Effector memory CD8-positive, alpha-beta T cell (primary cell): Measurements from ENCODE around the gene ROR2.
A peak's percentile ranks its signal among the peaks of the same experiment; 100 is the strongest.

Experiments used
- ATAC-seq: fragments of 150-1000 bp; cut with Tn5 transposase; replicated peaks from 2 replicates; pipeline ENCODE4 v1.10.0; 2021; ENCODE audit warnings: mild to moderate bottlenecking, moderate library complexity
- DNase-seq, 3 experiments: peaks; one replicate each; pipeline ENCODE4 v3.0.0; 2021
- H3K27ac Mint-ChIP-seq, 2 donors: one replicate each; pipeline ENCODE4 v1.8.0; 2022; ENCODE audit warnings: mild to moderate bottlenecking in 2 of 2, mixed read lengths in 2 of 2, moderate library complexity in 2 of 2
- H3K27me3 Mint-ChIP-seq, 2 donors: one replicate each; pipeline ENCODE4 v1.8.0; 2022; ENCODE audit warnings: mixed read lengths in 2 of 2
- H3K36me3 Mint-ChIP-seq: one replicate; pipeline ENCODE4 v1.8.0; 2022; ENCODE audit warnings: mild to moderate bottlenecking, moderate library complexity, mixed read lengths; ENCODE audit not compliant: insufficient read depth
- H3K4me1 Mint-ChIP-seq, 2 donors: one replicate each; pipeline ENCODE4 v1.8.0; 2022; ENCODE audit warnings: low read depth in 2 of 2, mixed read lengths in 2 of 2
- H3K4me3 Mint-ChIP-seq, 2 donors: one replicate each; pipeline ENCODE4 v1.8.0; 2022; ENCODE audit warnings: mild to moderate bottlenecking in 2 of 2, mixed read lengths in 2 of 2, moderate library complexity in 2 of 2
- H3K9me3 Mint-ChIP-seq, 2 donors: one replicate each; pipeline ENCODE4 v1.8.0; 2022; ENCODE audit warnings: mixed read lengths in 2 of 2

Gene ROR2

DNA sequence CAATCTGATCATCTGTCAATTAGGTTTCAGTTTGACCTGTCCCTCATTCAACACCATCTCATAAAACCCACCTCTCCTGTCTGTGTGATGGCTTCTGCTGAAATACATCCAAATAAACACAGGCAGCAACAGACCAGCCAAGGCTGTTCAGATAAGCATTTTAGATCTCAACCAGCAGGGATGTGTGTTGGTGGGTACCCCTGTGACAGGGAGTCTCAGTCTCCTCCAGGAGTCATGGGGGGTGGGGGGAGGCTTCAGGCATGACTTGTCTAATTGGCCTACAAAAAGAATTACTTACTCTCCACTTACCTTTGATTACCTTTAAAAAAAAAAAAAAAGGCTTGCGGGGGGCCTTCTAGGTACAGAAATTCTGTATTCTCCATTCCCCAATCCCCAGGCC lies 65.9 kb downstream of the ROR2 start:
- Mint-ChIP-seq H3K9me3 (no peaks in the 10 kb centered on the region), H3K4me1 (peaks cover 0 to 5% of the 10 kb centered on the region in 2 donors), H3K36me3 (no peaks in the 10 kb centered on the region), H3K27ac (no peak overlapping the region), H3K4me3 (no peak overlapping the region), H3K27me3 (peaks cover 15 to 20% of the 10 kb centered on the region in 2 donors)
- DNase-seq (no peak), ATAC-seq (no peak)

- H3K27ac Mint-ChIP-seq, result no peak overlapping the region
Observed at GRCh38 chr9:91883503-91883902, 66.5 kb downstream of the ROR2 start.

GRCh38 chr9:91882627-91883026 lies 67.4 kb downstream of the ROR2 start:
- Mint-ChIP-seq H3K4me1 (peaks cover 0 to 2% of the 10 kb centered on the region in 2 donors), H3K4me3 (no peak overlapping the region), H3K27ac (no peak overlapping the region), H3K36me3 (no peaks in the 10 kb centered on the region), H3K27me3 (peaks cover 0 to 6% of the 10 kb centered on the region in 2 donors), H3K9me3 (no peaks in the 10 kb centered on the region)
- ATAC-seq (no peak), DNase-seq (no peak)

More at GRCh38 chr9:91883503-91883902, 66.5 kb downstream of the ROR2 start:
- Mint-ChIP-seq H3K4me3 (no peak overlapping the region), H3K27me3 (peaks cover 8 to 14% of the 10 kb centered on the region in 2 donors), H3K36me3 (no peaks in the 10 kb centered on the region), H3K9me3 (no peaks in the 10 kb centered on the region), H3K4me1 (peaks cover 0 to 5% of the 10 kb centered on the region in 2 donors)
- no peak for ATAC-seq
- DNase-seq, result no peak

DNA sequence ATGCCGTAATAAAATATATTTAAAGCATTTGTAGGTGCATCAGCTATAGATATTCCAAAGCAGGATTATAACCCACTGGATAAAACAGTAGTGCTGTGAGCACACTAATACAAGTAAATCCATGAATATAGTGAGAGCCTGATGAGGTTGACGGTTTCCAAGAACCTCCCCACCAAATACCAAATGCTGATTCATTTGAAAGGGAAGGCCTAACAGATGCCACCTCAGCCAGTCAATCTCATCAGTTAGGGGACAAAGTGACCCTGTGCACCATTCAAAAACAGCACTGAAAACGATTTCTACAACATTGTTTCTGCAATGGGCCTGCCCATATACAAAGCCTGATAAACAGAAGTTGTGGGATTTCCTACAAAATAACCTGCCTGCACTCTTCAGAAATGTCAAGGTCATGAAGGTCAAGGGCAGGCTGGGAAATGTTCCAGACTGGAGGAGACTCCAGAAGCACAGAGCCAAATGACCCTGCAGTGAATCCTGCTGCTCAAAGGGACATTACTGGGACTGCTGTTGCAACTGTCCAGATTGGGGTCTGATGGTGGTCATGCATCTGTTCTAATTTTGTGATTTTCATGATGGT lies 69.6 kb downstream of the ROR2 start:
- ATAC-seq, result no peak
- Mint-ChIP-seq H3K4me3 (no peak overlapping the region), H3K9me3 (no peaks in the 10 kb centered on the region), H3K36me3 (no peaks in the 10 kb centered on the region), H3K27me3 (peaks cover 0 to 9% of the 10 kb centered on the region in 2 donors), H3K4me1 (peaks cover 0 to 2% of the 10 kb centered on the region in 2 donors), H3K27ac (no peak overlapping the region)
- no peak for DNase-seq

DNA sequence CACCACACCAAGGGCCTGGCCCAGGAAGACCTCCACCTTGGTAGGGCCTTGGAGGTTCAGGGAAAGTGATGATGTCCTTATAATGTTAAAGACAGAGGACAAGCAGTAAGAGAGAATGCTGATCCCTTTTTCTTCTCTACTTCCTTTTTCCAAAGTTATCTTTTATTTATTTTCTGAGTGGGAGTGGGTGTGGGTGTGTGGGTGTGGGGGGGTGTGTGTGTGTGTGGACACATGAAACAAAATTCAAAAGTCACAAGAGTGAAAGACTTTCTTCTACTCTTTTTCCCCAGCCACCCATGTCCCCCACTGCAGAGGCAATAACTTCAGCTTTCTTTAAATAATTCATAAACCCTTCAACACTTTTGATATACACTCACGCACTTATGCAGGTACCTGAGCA lies 70.8 kb downstream of the ROR2 start:
- no peaks in the 10 kb centered on the region for H3K9me3 Mint-ChIP-seq
- H3K4me3 Mint-ChIP-seq, result no peak overlapping the region
- DNase-seq (no peak), ATAC-seq (no peak)
- H3K4me1 Mint-ChIP-seq, result peaks cover 0 to 2% of the 10 kb centered on the region in 2 donors
- peaks cover 0 to 13% of the 10 kb centered on the region in 2 donors for H3K27me3 Mint-ChIP-seq
- H3K27ac Mint-ChIP-seq, result no peak overlapping the region
- H3K36me3 Mint-ChIP-seq, result no peaks in the 10 kb centered on the region

DNA sequence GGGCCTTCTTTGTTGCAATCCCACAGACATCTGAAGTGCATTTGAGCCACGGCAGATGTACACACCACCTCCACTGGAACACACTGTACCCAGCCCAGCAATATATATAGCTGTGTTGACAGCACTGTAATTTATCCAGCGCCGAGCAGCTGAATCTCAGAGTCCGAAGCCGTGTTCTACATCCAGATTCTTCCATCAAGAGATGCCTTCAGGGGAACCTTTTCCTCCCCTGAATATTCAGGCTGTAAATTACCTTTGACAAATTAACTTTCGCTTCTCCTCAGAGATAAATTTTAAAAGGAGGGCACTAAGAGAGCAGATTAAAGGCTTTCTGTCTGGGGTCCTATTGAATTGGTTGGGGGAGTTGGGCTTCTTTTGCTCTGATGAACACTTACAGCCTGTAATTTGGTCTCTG lies 76.4 kb downstream of the ROR2 start:
- Mint-ChIP-seq H3K9me3 (no peaks in the 10 kb centered on the region), H3K4me1 (peaks cover 0 to 2% of the 10 kb centered on the region in 2 donors), H3K4me3 (no peak overlapping the region), H3K36me3 (no peaks in the 10 kb centered on the region), H3K27ac (no peak overlapping the region), H3K27me3 (peaks cover 9 to 21% of the 10 kb centered on the region in 2 donors)
- DNase-seq, result no peak
- no peak for ATAC-seq

- H3K4me3 Mint-ChIP-seq, result no peak overlapping the region
- no peaks in the 10 kb centered on the region for H3K9me3 Mint-ChIP-seq
- peaks cover 3% of the 10 kb centered on the region for H3K36me3 Mint-ChIP-seq
- ATAC-seq, result no peak
- peak overlapping the region in 1 of 2 donors; percentile 11 for H3K27ac Mint-ChIP-seq
- H3K27me3 Mint-ChIP-seq, result peaks cover 29 to 33% of the 10 kb centered on the region in 2 donors
- peaks cover 0 to 6% of the 10 kb centered on the region in 2 donors for H3K4me1 Mint-ChIP-seq
- no peak for DNase-seq
Observed at GRCh38 chr9:91868732-91869391, 81.2 kb downstream of the ROR2 start.

DNA sequence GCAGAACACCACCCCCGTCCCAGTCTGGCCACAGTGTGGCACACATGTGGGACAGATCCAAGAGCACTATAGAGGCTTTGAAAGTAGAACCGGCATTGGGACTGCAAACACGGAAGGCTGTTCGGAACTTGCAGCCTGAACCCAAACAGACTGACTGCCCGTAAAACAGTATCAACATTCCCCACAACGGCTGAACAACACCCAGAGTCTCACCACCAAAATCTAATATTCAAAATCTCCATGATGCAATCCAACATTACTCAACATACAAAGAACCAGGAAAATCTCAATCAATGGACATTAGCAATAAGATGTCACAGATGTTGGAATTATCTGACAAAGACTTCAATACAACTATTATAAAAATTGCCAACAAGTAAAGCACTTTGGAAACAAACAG lies 82.3 kb downstream of the ROR2 start:
- peaks cover 3% of the 10 kb centered on the region for H3K36me3 Mint-ChIP-seq
- ATAC-seq (no peak), DNase-seq (no peak)
- H3K4me3 Mint-ChIP-seq, result no peak overlapping the region
- no peak overlapping the region for H3K27ac Mint-ChIP-seq
- no peaks in the 10 kb centered on the region for H3K9me3 Mint-ChIP-seq
- H3K4me1 Mint-ChIP-seq, result peaks cover 0 to 6% of the 10 kb centered on the region in 2 donors
- peaks cover 33 to 36% of the 10 kb centered on the region in 2 donors for H3K27me3 Mint-ChIP-seq

- Mint-ChIP-seq H3K4me1 (peaks cover 0 to 7% of the 10 kb centered on the region in 2 donors), H3K27me3 (peaks cover 24 to 38% of the 10 kb centered on the region in 2 donors), H3K9me3 (no peaks in the 10 kb centered on the region), H3K36me3 (peaks cover 3% of the 10 kb centered on the region), H3K27ac (peak overlapping the region in 1 of 2 donors; percentile 27), H3K4me3 (no peak overlapping the region)
- ATAC-seq (no peak), DNase-seq (no peak)
Observed at GRCh38 chr9:91865041-91865440, 85.0 kb downstream of the ROR2 start.

DNA sequence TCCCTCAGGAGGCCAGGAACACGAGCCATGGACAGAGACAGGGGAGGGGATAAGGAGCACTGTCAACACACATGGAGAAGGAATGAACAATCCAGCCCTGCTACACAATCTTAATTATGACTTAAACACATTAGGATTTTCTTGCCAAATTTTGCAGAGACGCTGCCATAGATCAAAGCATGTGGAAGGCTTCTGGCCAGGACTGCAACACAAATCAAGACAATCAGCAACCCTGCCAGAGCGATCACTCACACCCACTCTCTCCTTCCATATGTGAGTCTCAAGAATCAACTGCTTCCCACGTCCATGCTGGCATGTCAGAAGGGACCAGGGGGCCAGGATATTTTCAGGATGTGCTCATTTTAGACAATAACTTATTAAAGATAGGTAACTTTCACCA lies 85.6 kb downstream of the ROR2 start:
- no peak overlapping the region for H3K4me3 Mint-ChIP-seq
- ATAC-seq (no peak), DNase-seq (no peak)
- H3K27me3 Mint-ChIP-seq, result peaks cover 24 to 36% of the 10 kb centered on the region in 2 donors
- H3K9me3 Mint-ChIP-seq, result no peaks in the 10 kb centered on the region
- no peak overlapping the region for H3K27ac Mint-ChIP-seq
- peaks cover 0 to 7% of the 10 kb centered on the region in 2 donors for H3K4me1 Mint-ChIP-seq
- H3K36me3 Mint-ChIP-seq, result peaks cover 3% of the 10 kb centered on the region

DNA sequence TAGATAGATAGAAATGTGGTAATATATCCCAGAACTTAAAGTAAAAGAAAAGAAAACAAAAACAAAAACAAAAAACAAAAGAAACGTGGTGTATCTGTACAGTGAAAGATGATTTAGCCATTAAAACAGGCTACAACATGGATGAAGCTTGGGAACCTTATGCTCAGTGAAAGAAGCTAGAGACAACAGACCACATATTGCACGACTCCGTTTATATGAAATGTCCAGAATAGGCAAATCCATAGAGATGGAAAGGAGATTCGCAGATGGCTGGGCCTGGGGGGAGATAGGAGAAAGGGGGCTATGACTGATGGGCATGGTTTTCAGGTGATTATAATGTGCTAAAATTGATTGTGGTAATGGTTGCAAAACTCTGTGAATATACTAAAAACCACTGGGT lies 86.6 kb downstream of the ROR2 start:
- Mint-ChIP-seq H3K27ac (no peak overlapping the region), H3K4me3 (no peak overlapping the region), H3K36me3 (peaks cover 3% of the 10 kb centered on the region), H3K27me3 (peaks cover 24 to 28% of the 10 kb centered on the region in 2 donors), H3K9me3 (no peaks in the 10 kb centered on the region), H3K4me1 (peaks cover 0 to 7% of the 10 kb centered on the region in 2 donors)
- ATAC-seq (no peak), DNase-seq (no peak)

DNA sequence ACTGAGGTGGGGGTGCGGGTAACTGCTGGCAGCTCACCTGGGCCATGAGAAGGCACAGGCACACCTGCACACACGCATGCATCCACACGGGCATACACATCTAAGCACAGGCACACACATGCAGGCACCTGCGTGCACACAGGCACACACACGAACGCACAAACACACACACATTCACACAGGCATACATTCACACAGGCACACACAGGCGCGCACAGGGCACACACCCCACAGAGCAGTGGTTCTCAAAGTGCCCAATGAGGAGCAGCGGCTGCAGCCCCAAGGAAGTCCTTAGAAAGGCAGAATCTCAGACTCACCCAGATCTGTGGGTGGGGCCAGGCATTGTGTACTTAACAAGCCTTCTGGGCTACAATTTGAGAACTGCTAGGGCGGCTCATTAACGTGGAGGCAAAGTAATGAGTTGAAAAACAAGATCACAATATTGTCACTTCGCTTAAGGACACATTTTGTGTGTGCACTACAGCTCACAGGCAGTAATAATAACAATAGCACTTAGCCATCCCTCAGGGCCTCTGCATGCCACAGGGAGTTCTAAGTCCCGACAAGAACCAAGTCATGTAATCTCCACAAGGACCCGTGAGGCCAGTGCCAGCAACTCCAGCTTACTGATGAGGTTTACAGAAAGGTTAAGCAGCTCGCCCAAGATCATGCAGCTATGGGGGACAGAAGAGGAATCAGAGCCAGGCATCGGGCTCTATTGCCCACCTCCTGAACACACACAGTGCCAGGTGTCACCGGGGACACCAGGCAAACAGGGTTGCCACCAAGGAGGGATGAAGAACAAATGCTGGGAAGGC lies 91.6 kb downstream of the ROR2 start:
- Mint-ChIP-seq H3K27ac (no peak overlapping the region), H3K36me3 (peaks cover 3% of the 10 kb centered on the region)

DNA sequence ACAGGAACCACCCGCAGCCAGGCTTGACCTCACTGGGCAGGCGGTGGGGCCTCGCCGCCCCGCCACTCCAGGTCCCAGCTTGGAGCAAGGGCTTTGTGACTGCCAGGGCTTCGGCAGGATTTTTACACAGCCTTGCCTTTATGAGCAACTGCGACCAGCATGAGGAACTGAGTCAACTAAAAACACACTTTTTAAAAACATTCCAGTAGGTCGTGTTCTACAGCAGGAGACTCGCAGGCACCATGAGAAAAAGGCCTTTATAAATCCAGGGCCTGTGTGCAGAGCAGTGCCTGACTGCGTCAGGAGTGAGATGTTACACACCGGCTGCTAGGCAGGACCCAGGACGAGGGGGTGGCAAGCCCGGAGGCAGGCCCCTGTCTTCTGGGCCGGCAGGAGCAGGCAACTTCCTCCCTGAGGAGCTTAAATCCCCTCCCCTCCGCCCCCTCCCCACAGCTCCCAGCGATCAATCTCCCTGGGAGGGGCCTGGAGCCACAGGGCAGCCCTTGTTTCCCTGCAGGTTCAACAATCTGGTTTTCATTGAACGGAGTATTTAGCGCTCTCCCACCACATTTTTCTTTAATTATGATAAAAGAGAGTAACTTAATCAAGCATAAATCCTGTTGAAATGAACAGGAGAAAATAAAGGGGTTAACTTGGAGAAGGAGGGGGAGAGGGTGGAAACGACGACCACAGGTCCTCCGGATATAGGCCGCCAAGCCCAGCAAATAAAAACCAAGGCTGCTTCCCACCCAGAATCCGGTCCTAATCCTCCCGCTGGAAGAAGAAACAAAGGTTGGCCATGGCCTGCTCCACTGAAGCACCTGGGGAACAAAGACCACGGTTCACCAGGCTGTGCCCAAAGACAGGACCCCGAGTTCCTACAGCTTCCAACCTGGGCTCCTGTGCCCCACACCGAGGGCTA lies 92.5 kb downstream of the ROR2 start:
- DNase-seq (no peak), ATAC-seq (no peak)
- Mint-ChIP-seq H3K9me3 (no peaks in the 10 kb centered on the region), H3K27ac (no peak overlapping the region), H3K4me1 (peaks cover 0 to 11% of the 10 kb centered on the region in 2 donors), H3K36me3 (peaks cover 3% of the 10 kb centered on the region), H3K27me3 (peaks cover 0 to 25% of the 10 kb centered on the region in 2 donors), H3K4me3 (no peak overlapping the region)

More for the DNA sequence above, 91.6 kb downstream of the ROR2 start:
- ATAC-seq (no peak), DNase-seq (no peak)
- peaks cover 0 to 7% of the 10 kb centered on the region in 2 donors for H3K4me1 Mint-ChIP-seq
- H3K4me3 Mint-ChIP-seq, result no peak overlapping the region
- H3K9me3 Mint-ChIP-seq, result no peaks in the 10 kb centered on the region
- peaks cover 0 to 19% of the 10 kb centered on the region in 2 donors for H3K27me3 Mint-ChIP-seq
